Neural progenitor cell (in vitro differentiated cells): ENCODE data around the gene MOV10L1. TPM values are rescaled to one million over a fixed set of nuclear protein-coding genes. Genes with fewer than 3 reads are reported as not detected.

ENCODE experiments used
- DNase-seq: peaks from one replicate; pipeline ENCODE4 v3.0.0-alpha.2; 2016; ENCODE audit warnings: low spot score
- H2AFZ ChIP-seq: fragments of 200-600 bp; sonication (generic); replicated peaks from 2 replicates; pipeline ENCODE4 v1.6.1; 2016; ENCODE audit warnings: antibody characterized with exemption
- H3F3A ChIP-seq: fragments of 200-600 bp; sonication (generic); 2 replicates; pipeline ENCODE4 v1.6.1; 2016; ENCODE audit warnings: antibody characterized with exemption, low read depth
- H3K27ac ChIP-seq: fragments of 200-600 bp; sonication (generic); 2 replicates; pipeline ENCODE4 v1.5.1; 2016; ENCODE audit warnings: mild to moderate bottlenecking
- H3K27me3 ChIP-seq: fragments of 200-600 bp; sonication (generic); 2 replicates; pipeline ENCODE4 v1.6.1; 2016; ENCODE audit warnings: mild to moderate bottlenecking, moderate library complexity
- H3K36me3 ChIP-seq: fragments of 200-600 bp; sonication (generic); 2 replicates; pipeline ENCODE4 v1.5.1; 2016
- H3K4me1 ChIP-seq: fragments of 200-600 bp; sonication (generic); 2 replicates; pipeline ENCODE4 v1.6.1; 2016; ENCODE audit warnings: mixed run types
- H3K4me2 ChIP-seq: fragments of 200-600 bp; sonication (generic); 2 replicates; pipeline ENCODE4 v1.6.1; 2016
- H3K4me3 ChIP-seq: fragments of 200-600 bp; sonication (generic); 2 replicates; pipeline ENCODE4 v1.5.1; 2016
- H3K79me2 ChIP-seq: fragments of 200-600 bp; sonication (generic); 2 replicates; pipeline ENCODE4 v1.6.1; 2016; ENCODE audit warnings: low read depth
- H3K9ac ChIP-seq: fragments of 200-600 bp; sonication (generic); 2 replicates; pipeline ENCODE4 v1.6.1; 2016
- H3K9me3 ChIP-seq: fragments of 200-600 bp; sonication (generic); 2 replicates; pipeline ENCODE4 v1.5.1; 2016; ENCODE audit warnings: low read depth
- H4K20me1 ChIP-seq: fragments of 200-600 bp; sonication (generic); 2 replicates; pipeline ENCODE4 v1.6.1; 2016; ENCODE audit warnings: low read depth
- H3K27ac Mint-ChIP-seq: 3 replicates; pipeline ENCODE4 v1.8.0; 2021; ENCODE audit warnings: mixed read lengths
- H3K27me3 Mint-ChIP-seq: 2 replicates; pipeline ENCODE4 v1.8.0; 2022; ENCODE audit warnings: low read depth, mild to moderate bottlenecking, inconsistent platforms, moderate library complexity, mixed read lengths; ENCODE audit not compliant: insufficient read depth
- H3K36me3 Mint-ChIP-seq: 3 replicates; pipeline ENCODE4 v1.8.0; 2021; ENCODE audit warnings: mixed read lengths
- H3K4me1 Mint-ChIP-seq: 3 replicates; pipeline ENCODE4 v1.8.0; 2021; ENCODE audit warnings: mixed read lengths
- H3K4me3 Mint-ChIP-seq: 3 replicates; pipeline ENCODE4 v1.8.0; 2021; ENCODE audit warnings: mild to moderate bottlenecking, moderate library complexity, mixed read lengths
- H3K9me3 Mint-ChIP-seq: 3 replicates; pipeline ENCODE4 v1.8.0; 2020; ENCODE audit warnings: mixed read lengths
- EZH2 ChIP-seq: fragments of 200-600 bp; sonication (generic); IDR thresholded peaks from 2 replicates; pipeline ENCODE4 v1.6.1; 2017; ENCODE audit warnings: antibody characterized with exemption, mild to moderate bottlenecking, moderate library complexity
- EZH2phosphoT487 ChIP-seq: fragments of 200-600 bp; sonication (generic); IDR thresholded peaks from 2 replicates; pipeline ENCODE4 v1.6.1; 2017; ENCODE audit warnings: antibody characterized with exemption
- total RNA-seq: library from RNA; depleted of rRNA; stranded (reverse); fragments of >200 nt; gene quantifications from 2 replicates; pipeline ENCODE4 v1.2.3, GENCODE V29; 2015; ENCODE audit warnings: low replicate concordance
- TF ChIP-seq, protein P1 (sequence below): fragments of 200-600 bp; sonication (generic); IDR thresholded peaks from 2 replicates; pipeline ENCODE4 v1.5.1; 2017; ENCODE audit warnings: antibody characterized with exemption, mild to moderate bottlenecking

The MOV10L1 gene
- total RNA-seq, 1 donor from 2014 or later, result not detected

DNA sequence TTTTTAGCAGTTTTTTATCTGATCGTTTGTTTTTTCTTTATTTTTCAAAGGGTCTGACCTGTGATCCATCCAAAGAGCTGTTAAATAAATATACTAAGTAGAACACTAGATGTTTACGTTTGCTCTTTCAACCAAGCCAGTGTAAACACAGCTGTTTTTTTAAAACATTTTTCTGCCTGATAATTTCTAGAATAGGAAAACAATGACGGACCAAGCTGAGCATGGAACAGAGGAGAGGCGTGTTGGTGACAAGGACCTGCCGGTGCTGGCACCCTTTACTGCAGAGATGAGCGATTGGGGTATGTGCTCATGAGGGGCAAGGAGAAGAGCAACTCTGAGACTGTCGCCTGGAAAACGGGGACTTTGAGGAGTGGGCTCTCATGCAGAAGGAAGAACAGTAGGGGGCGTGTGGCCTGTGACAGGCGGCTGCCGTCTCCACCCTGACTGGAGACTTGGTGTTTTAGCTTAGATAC lies 52.1 kb downstream of the MOV10L1 start:
- H2AFZ ChIP-seq, result peak overlapping the region; percentile 76
- H3K27me3 ChIP-seq, result no peaks in the 10 kb centered on the region
- H3K4me2 ChIP-seq, result no peak overlapping the region
- no peak overlapping the region for H3K27ac ChIP-seq
- H3K9ac ChIP-seq, result no peak overlapping the region
- Mint-ChIP-seq H3K27me3 (peaks cover 7% of the 10 kb centered on the region), H3K9me3 (no peaks in the 10 kb centered on the region), H3K36me3 (no peaks in the 10 kb centered on the region), H3K4me3 (no peak overlapping the region), H3K27ac (no peak overlapping the region), H3K4me1 (peaks cover 22% of the 10 kb centered on the region)
- no peaks in the 10 kb centered on the region for H4K20me1 ChIP-seq
- H3K36me3 ChIP-seq, result no peaks in the 10 kb centered on the region
- H3K9me3 ChIP-seq, result no peaks in the 10 kb centered on the region
- peaks cover 3% of the 10 kb centered on the region for H3K4me1 ChIP-seq
- H3F3A ChIP-seq, result no peaks in the 10 kb centered on the region
- peak; percentile 76 for DNase-seq
- no peaks in the 10 kb centered on the region for H3K79me2 ChIP-seq
- no peak overlapping the region for H3K4me3 ChIP-seq
- TF ChIP-seq, protein P1, sequence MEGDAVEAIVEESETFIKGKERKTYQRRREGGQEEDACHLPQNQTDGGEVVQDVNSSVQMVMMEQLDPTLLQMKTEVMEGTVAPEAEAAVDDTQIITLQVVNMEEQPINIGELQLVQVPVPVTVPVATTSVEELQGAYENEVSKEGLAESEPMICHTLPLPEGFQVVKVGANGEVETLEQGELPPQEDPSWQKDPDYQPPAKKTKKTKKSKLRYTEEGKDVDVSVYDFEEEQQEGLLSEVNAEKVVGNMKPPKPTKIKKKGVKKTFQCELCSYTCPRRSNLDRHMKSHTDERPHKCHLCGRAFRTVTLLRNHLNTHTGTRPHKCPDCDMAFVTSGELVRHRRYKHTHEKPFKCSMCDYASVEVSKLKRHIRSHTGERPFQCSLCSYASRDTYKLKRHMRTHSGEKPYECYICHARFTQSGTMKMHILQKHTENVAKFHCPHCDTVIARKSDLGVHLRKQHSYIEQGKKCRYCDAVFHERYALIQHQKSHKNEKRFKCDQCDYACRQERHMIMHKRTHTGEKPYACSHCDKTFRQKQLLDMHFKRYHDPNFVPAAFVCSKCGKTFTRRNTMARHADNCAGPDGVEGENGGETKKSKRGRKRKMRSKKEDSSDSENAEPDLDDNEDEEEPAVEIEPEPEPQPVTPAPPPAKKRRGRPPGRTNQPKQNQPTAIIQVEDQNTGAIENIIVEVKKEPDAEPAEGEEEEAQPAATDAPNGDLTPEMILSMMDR, result peak; percentile 59
- TF ChIP-seq EZH2 (no peak), EZH2phosphoT487 (no peak)

DNA sequence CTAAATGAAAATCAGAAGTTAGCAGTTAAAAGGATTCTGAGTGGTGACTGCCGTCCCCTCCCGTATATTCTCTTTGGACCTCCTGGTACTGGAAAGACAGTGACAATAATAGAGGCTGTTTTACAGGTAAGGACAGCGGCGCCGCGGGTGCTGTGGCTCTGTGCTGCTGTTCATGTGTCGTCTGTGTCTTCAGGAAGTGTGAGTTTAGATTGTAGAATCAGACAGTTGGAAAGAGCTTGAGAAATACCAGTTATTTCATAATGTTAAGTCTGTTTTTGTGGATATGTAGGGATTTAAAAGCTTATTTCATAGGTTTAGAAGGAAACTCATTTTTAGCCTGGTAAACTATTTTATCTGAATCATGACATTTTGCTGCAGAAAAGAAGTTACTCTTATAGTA lies 53.3 kb downstream of the MOV10L1 start:
- H3K27me3 Mint-ChIP-seq, result peaks cover 5% of the 10 kb centered on the region
- no peaks in the 10 kb centered on the region for H3K79me2 ChIP-seq
- H3K9ac ChIP-seq, result no peak overlapping the region
- H3K4me3 Mint-ChIP-seq, result no peak overlapping the region
- H3K4me2 ChIP-seq, result no peak overlapping the region
- H2AFZ ChIP-seq, result no peak overlapping the region
- TF ChIP-seq, protein P1, result no peak
- no peak overlapping the region for H3K27ac ChIP-seq
- no peaks in the 10 kb centered on the region for H3K36me3 Mint-ChIP-seq
- H3K9me3 ChIP-seq, result no peaks in the 10 kb centered on the region
- H3K4me3 ChIP-seq, result no peak overlapping the region
- H3K4me1 ChIP-seq, result peaks cover 3% of the 10 kb centered on the region
- DNase-seq, result no peak
- H3K36me3 ChIP-seq, result no peaks in the 10 kb centered on the region
- H3K27ac Mint-ChIP-seq, result no peak overlapping the region
- H3F3A ChIP-seq, result no peaks in the 10 kb centered on the region
- no peaks in the 10 kb centered on the region for H3K27me3 ChIP-seq
- no peaks in the 10 kb centered on the region for H3K9me3 Mint-ChIP-seq
- no peaks in the 10 kb centered on the region for H4K20me1 ChIP-seq
- peaks cover 23% of the 10 kb centered on the region for H3K4me1 Mint-ChIP-seq

DNA sequence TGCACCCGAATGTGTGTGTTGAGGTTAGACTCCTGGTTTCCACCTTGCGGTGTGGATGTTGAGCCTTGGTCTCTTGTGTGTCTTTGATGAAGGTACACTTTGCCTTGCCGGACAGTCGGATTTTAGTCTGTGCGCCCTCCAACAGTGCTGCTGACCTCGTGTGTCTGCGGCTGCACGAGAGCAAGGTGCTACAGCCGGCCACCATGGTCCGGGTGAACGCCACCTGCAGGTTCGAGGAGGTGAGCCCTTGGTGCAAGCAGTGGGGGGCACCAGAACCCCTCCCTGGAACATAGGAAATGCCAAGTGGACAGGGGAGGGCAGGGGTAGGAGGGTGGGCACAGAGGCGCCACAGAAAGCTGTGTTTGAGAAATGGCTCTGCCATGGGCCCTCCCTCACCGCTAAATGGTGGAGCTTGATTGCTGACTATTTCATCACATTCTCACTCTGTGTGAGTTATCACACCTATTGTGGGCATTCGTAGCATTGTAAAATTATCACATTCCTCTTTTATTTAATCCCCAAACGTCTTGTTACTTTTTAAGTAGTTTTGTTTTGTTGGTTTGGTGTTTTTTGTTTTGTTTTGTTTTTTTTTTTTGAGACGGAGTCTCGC lies 54.3 kb downstream of the MOV10L1 start:
- Histone ChIP-seq H3K4me3 (no peak overlapping the region), H3F3A (no peaks in the 10 kb centered on the region), H3K4me2 (no peak overlapping the region), H2AFZ (no peak overlapping the region), H3K27me3 (no peaks in the 10 kb centered on the region), H3K4me1 (peaks cover 3% of the 10 kb centered on the region), H3K9ac (no peak overlapping the region), H3K36me3 (no peaks in the 10 kb centered on the region), H4K20me1 (no peaks in the 10 kb centered on the region), H3K9me3 (no peaks in the 10 kb centered on the region), H3K27ac (no peak overlapping the region), H3K79me2 (no peaks in the 10 kb centered on the region)
- Mint-ChIP-seq H3K4me1 (peaks cover 23% of the 10 kb centered on the region), H3K36me3 (no peaks in the 10 kb centered on the region), H3K4me3 (no peak overlapping the region), H3K9me3 (no peaks in the 10 kb centered on the region), H3K27ac (no peak overlapping the region), H3K27me3 (peaks cover 7% of the 10 kb centered on the region)
- DNase-seq, result no peak
- TF ChIP-seq EZH2phosphoT487 (no peak), EZH2 (no peak)
- TF ChIP-seq, protein P1, result no peak
